Esophagus squamous epithelium (tissue), 5 donors: ENCODE results near the gene KIF3C. TPM values are rescaled to one million over a fixed set of nuclear protein-coding genes. Genes with fewer than 3 reads are reported as not detected.

Source experiments
- DNase-seq: peaks from one replicate; lab custom pipeline; 2025; lab: John Stamatoyannopoulos, UW
- H3K27ac ChIP-seq, 4 donors: fragments of 200-600 bp; sonication (generic); one replicate each; pipeline ENCODE4 v1.5.1; 2016 to 2019; ENCODE audit warnings: mild to moderate bottlenecking in 1 of 4
- H3K27me3 ChIP-seq, 4 donors: fragments of 200-600 bp; sonication (generic); 1 replicate in 3 of 4; 2 replicates in 1 of 4; pipeline versions ENCODE4 v1.5.1 to v1.6.0; 2017 to 2021; ENCODE audit warnings: antibody characterized with exemption in 1 of 4
- H3K36me3 ChIP-seq, 3 donors: fragments of 200-600 bp; sonication (generic); one replicate each; pipeline ENCODE4 v1.5.1; 2016 to 2019
- H3K4me1 ChIP-seq, 3 donors: fragments of 200-600 bp; sonication (generic); one replicate each; pipeline ENCODE4 v1.5.1; 2017 to 2019
- H3K4me3 ChIP-seq, 4 donors: fragments of 200-600 bp; sonication (generic); 1 replicate in 3 of 4; 2 replicates in 1 of 4; pipeline ENCODE4 v1.5.1; 2016 to 2019; ENCODE audit warnings: mild to moderate bottlenecking in 2 of 4, moderate library complexity in 1 of 4
- H3K9me3 ChIP-seq, 3 donors: fragments of 200-600 bp; sonication (generic); one replicate each; pipeline ENCODE4 v1.5.1; 2016 to 2019
- POLR2A ChIP-seq, 4 donors: fragments of 450-650 bp; IDR thresholded peaks; one replicate each; pipeline ENCODE4 v1.6.1; 2017; ENCODE audit warnings: antibody characterized with exemption in 4 of 4, mild to moderate bottlenecking in 4 of 4, moderate library complexity in 3 of 4
- WGBS, 2 donors: methylation state at CpG; one replicate each; pipeline ENCODE4 v1.1.5; 2018; 5-methylcytosine and 5-hydroxymethylcytosine counted together
- intact Hi-C: fragments of 100-400 bp; cut with DNase I; formaldehyde crosslinking; loops from one replicate; pipeline ENCODE4 v1.15.0; 2022
- total RNA-seq, 4 donors: library from RNA; depleted of rRNA; stranded (reverse); fragments of >200 nt; gene quantifications; one replicate each; pipeline ENCODE4 v1.1.0, GENCODE V29; 2016
- TF ChIP-seq, protein P1 (sequence below), 6 experiments: fragments of 450-650 bp in 4 of 6; fragments of 200-600 bp in 2 of 6; sonication (generic) in 2 of 6; IDR thresholded peaks; one replicate each; pipeline ENCODE4 v1.5.1; 2016 to 2019; ENCODE audit warnings: antibody characterized with exemption in 6 of 6, mild to moderate bottlenecking in 4 of 6, moderate library complexity in 4 of 6
- donor health status: DM: yes; HTN: yes; CAD: no.

Gene KIF3C
- total RNA-seq, 4 donors from 2014 or later, result 1.3 to 3.4 (median 1.8) TPM

- Histone ChIP-seq H3K36me3 (no peaks in the 10 kb centered on the region), H3K4me3 (no peak overlapping the region), H3K27ac (no peak overlapping the region), H3K9me3 (no peaks in the 10 kb centered on the region), H3K27me3 (no peaks in the 10 kb centered on the region), H3K4me1 (peaks cover 0 to 6% (median 3%) of the 10 kb centered on the region in 3 donors)
- TF ChIP-seq, protein P1, sequence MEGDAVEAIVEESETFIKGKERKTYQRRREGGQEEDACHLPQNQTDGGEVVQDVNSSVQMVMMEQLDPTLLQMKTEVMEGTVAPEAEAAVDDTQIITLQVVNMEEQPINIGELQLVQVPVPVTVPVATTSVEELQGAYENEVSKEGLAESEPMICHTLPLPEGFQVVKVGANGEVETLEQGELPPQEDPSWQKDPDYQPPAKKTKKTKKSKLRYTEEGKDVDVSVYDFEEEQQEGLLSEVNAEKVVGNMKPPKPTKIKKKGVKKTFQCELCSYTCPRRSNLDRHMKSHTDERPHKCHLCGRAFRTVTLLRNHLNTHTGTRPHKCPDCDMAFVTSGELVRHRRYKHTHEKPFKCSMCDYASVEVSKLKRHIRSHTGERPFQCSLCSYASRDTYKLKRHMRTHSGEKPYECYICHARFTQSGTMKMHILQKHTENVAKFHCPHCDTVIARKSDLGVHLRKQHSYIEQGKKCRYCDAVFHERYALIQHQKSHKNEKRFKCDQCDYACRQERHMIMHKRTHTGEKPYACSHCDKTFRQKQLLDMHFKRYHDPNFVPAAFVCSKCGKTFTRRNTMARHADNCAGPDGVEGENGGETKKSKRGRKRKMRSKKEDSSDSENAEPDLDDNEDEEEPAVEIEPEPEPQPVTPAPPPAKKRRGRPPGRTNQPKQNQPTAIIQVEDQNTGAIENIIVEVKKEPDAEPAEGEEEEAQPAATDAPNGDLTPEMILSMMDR (IDR thresholded peaks at IDR 0.05), result no peak
- no peak for TF ChIP-seq POLR2A (IDR thresholded peaks at IDR 0.05)
- DNase-seq, result no peak
- intact Hi-C loops, result no loop called here
- WGBS, 2 donors, result 79 to 84% methylated on average over 6 to 7 of the region's 7 CpGs
Measured at GRCh38 chr2:25972049-25972823, 10.1 kb downstream of the KIF3C start.

GRCh38 chr2:25971596-25971995 lies 10.7 kb downstream of the KIF3C start:
- Histone ChIP-seq H3K9me3 (no peaks in the 10 kb centered on the region), H3K27ac (no peak overlapping the region), H3K4me1 (no peaks in the 10 kb centered on the region), H3K36me3 (no peaks in the 10 kb centered on the region), H3K27me3 (no peaks in the 10 kb centered on the region), H3K4me3 (no peak overlapping the region)
- intact Hi-C loops, result no loop called here
- no peak for DNase-seq
- TF ChIP-seq, protein P1 (IDR thresholded peaks at IDR 0.05), result no peak
- TF ChIP-seq POLR2A (IDR thresholded peaks at IDR 0.05), result no peak
- 72 to 78% methylated on average over 3 of the region's 3 CpGs for WGBS, 2 donors

DNA sequence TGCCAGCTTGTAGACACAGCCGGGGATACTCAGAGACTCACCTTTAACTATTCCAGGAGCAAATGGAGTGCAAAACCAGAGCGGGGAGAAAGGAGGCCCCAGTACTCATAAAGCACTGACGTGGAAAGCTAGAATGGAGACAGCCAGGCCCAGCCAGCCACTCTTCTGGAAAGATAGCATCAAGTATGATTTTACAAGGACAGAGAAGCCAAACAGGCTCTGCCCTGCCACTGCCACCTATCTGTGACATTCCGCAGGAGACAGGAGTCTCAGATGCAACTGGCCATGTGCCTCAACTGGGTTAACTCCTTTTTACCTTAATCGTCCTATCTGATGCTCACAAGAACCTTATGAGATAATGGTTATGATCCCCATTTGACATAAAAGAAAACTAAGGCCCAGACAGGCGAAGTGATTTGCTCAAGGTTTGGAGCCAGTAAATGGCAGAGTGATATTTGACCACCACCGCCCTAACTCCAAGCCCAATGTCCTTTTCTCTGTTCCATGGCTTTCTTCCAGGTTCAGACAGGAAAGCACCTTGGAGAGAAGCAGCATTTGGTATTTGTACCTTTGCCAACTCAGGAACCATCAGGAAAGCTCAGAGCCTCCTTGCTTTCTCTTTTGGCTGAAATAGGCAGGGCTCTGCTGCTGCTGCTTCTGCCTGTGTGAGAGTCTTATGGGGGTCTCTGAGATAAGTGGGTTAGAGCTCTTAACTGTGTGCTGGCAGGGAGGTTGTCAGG lies 15.6 kb downstream of the KIF3C start:
- intact Hi-C loops, result no loop called here
- DNase-seq, result no peak
- 87 to 95% methylated on average over 6 of the region's 7 CpGs for WGBS, 2 donors
- Histone ChIP-seq H3K36me3 (no peaks in the 10 kb centered on the region), H3K9me3 (no peaks in the 10 kb centered on the region), H3K4me3 (no peak overlapping the region), H3K27me3 (no peaks in the 10 kb centered on the region), H3K4me1 (peaks cover 0 to 2% (median 0%) of the 10 kb centered on the region in 3 donors), H3K27ac (no peak overlapping the region)
- TF ChIP-seq POLR2A (IDR thresholded peaks at IDR 0.05), result no peak
- TF ChIP-seq, protein P1 (IDR thresholded peaks at IDR 0.05), result no peak

DNA sequence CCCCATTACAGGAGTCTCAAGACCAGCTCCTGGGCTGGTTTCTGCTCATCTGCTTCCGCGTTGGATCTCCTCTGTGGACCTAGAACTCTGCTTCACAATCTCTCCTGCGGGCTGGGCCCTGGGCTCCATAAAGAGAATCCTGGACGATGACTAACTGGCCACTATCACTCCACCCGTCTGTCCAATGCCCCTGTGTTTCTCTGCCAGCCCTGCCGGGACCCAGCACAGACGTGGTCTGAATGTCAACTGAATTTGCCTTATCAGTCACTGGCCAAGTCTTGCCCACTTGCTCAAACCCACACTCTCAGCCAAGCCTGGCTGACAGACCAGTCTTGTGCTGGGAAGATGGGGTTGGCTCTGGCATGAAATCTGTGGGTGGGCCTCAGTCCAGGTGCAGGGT lies 17.4 kb downstream of the KIF3C start:
- TF ChIP-seq POLR2A (IDR thresholded peaks at IDR 0.05), result no peak
- TF ChIP-seq, protein P1 (IDR thresholded peaks at IDR 0.05), result no peak
- no peak overlapping the region for H3K27ac ChIP-seq
- DNase-seq, result no peak
- H3K27me3 ChIP-seq, result no peaks in the 10 kb centered on the region
- intact Hi-C loops, result no loop called here
- peaks cover 0 to 9% (median 0%) of the 10 kb centered on the region in 3 donors for H3K4me1 ChIP-seq
- no peak overlapping the region for H3K4me3 ChIP-seq
- 82 to 93% methylated on average over 6 to 7 of the region's 7 CpGs for WGBS, 2 donors
- no peaks in the 10 kb centered on the region for H3K9me3 ChIP-seq
- no peaks in the 10 kb centered on the region for H3K36me3 ChIP-seq

GRCh38 chr2:25960920-25961319 lies 21.4 kb downstream of the KIF3C start:
- Histone ChIP-seq H3K4me1 (peaks cover 0 to 9% (median 0%) of the 10 kb centered on the region in 3 donors), H3K4me3 (no peak overlapping the region), H3K27me3 (no peaks in the 10 kb centered on the region), H3K9me3 (no peaks in the 10 kb centered on the region), H3K27ac (peak overlapping the region in 2 of 4 donors; percentile 18 to 32), H3K36me3 (peaks cover 0 to under 1% (median 0%) of the 10 kb centered on the region in 3 donors)
- intact Hi-C loops, result no loop called here
- WGBS, 2 donors, result 42 to 49% methylated on average over 2 of the region's 2 CpGs
- TF ChIP-seq POLR2A (IDR thresholded peaks at IDR 0.05), result no peak
- TF ChIP-seq, protein P1 (IDR thresholded peaks at IDR 0.05), result no peak
- no peak for DNase-seq
